Thymus (tissue), 11 donors: ENCODE measurements around the gene LENG8. TPM values are rescaled to one million over a fixed set of nuclear protein-coding genes. Genes with fewer than 3 reads are reported as not detected.

ENCODE experiments used
- DNase-seq, 9 donors: peaks; one replicate each; pipeline ENCODE4 v3.0.0-alpha.2; 2013; ENCODE audit warnings: low spot score in 9 of 9, low read depth in 6 of 9, missing footprints in 1 of 9
- H3K27ac ChIP-seq, 2 donors: one replicate each; pipeline ENCODE4 v1.5.1; 2013; ENCODE audit warnings: control low read depth in 1 of 2, low read depth in 1 of 2, low read length in 1 of 2, mild to moderate bottlenecking in 1 of 2, moderate library complexity in 1 of 2
- H3K27me3 ChIP-seq, 2 donors: one replicate each; pipeline ENCODE4 v1.5.1; 2013; ENCODE audit warnings: low read length in 1 of 2; ENCODE audit not compliant: control insufficient read depth in 2 of 2, insufficient read depth in 1 of 2
- H3K36me3 ChIP-seq, 2 donors: one replicate each; pipeline ENCODE4 v1.5.1; 2013; ENCODE audit warnings: low read length in 1 of 2, mild to moderate bottlenecking in 1 of 2, moderate library complexity in 1 of 2; ENCODE audit not compliant: control insufficient read depth in 2 of 2, insufficient read depth in 2 of 2
- H3K4me1 ChIP-seq, 2 donors: one replicate each; pipeline ENCODE4 v1.5.1; 2013; ENCODE audit warnings: low read length in 2 of 2; ENCODE audit not compliant: control insufficient read depth in 2 of 2, insufficient read depth in 2 of 2
- H3K4me3 ChIP-seq, 2 donors: one replicate each; pipeline ENCODE4 v1.5.1; 2013; ENCODE audit warnings: low read length in 2 of 2, control low read depth in 1 of 2, mild to moderate bottlenecking in 1 of 2
- H3K9me3 ChIP-seq, 2 donors: one replicate each; pipeline ENCODE4 v1.5.1; 2013; ENCODE audit warnings: low read length in 1 of 2, mild to moderate bottlenecking in 1 of 2; ENCODE audit not compliant: control insufficient read depth in 2 of 2, insufficient read depth in 1 of 2
- WGBS: extraction: QIAGEN DNeasy Blood & Tissue Kit; methylation state at CpG from one replicate; pipeline ENCODE4 v1.1.7; 2013; 5-methylcytosine and 5-hydroxymethylcytosine counted together
- polyA plus RNA-seq: library from polyadenylated mRNA; stranded (reverse); fragments of 200-250 nt; gene quantifications from one replicate; pipeline ENCODE4 v1.2.3, GENCODE V29; 2013
- total RNA-seq: library from RNA; stranded (reverse); fragments of 120-200 nt; gene quantifications from one replicate; pipeline ENCODE4 v1.2.4, GENCODE V29; 2013
- donor health status: healthy.

The LENG8 gene
- total and polyA plus RNA-seq, 2 donors: 12.7 to 151 TPM

DNA sequence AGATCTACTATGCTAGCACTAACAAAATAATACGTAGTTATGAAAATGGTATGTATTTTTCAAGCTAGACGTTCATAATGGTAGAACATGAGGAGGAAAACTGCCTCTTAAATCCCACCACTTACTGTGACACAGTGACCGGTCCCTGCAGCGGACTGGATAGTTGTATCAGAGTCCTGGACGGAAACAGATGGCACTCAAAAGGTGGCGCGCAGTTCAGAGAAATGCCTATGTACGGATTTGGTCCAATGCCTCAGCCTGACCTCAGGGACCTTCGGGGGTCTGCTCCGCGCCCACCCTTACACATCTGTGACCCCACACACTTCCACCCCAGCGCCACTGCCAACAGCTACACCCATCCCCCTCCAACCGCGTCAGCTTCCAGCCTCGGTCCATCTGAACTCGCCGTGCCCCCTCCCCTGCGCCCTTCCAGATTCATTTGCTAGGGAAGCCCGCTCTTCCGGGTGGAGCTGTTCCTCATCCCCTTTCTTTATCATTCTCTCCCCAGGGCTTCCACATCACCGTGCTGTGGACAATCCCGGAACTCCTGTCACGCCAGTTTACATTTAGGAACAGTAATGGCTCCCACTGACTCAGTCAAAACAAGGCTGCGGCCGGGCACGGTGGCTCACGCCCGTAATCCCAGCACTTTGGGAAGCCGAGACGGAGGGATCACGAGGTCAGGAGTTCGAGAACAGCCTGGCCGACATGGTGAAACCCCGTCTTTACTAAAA is 792 bp upstream of the LENG8 start:
- Histone ChIP-seq H3K27me3 (no peaks in the 10 kb centered on the region), H3K36me3 (peaks cover 31 to 39% of the 10 kb centered on the region in 2 donors), H3K27ac (peak overlapping the region; percentile 86 to 98), H3K4me1 (peaks cover 16 to 23% of the 10 kb centered on the region in 2 donors), H3K9me3 (no peaks in the 10 kb centered on the region), H3K4me3 (peak overlapping the region; percentile 65 to 84)
- DNase-seq: peak in 4 of 9 donors; percentile 27 to 79 (median 44)
- WGBS: 1% methylated on average over 34 of the region's 34 CpGs

- Histone ChIP-seq H3K9me3 (no peaks in the 10 kb centered on the region), H3K27me3 (no peaks in the 10 kb centered on the region), H3K27ac (peak overlapping the region; percentile 91 to 98), H3K4me1 (peaks cover 16 to 23% of the 10 kb centered on the region in 2 donors), H3K4me3 (peak overlapping the region; percentile 65 to 84), H3K36me3 (peaks cover 41 to 49% of the 10 kb centered on the region in 2 donors)
- 2% methylated on average over 21 of the region's 21 CpGs for WGBS
- peak in 1 of 9 donors; percentile 7 for DNase-seq
Measured at GRCh38 chr19:54449701-54450069, 686 bp downstream of the LENG8 start.

- Histone ChIP-seq H3K4me3 (no peak overlapping the region), H3K27me3 (no peaks in the 10 kb centered on the region), H3K9me3 (no peaks in the 10 kb centered on the region), H3K36me3 (peaks cover 53 to 57% of the 10 kb centered on the region in 2 donors), H3K4me1 (peaks cover 16 to 23% of the 10 kb centered on the region in 2 donors), H3K27ac (no peak overlapping the region)
- DNase-seq: no peak
- 91% methylated on average over 9 of the region's 9 CpGs for WGBS
Measured at GRCh38 chr19:54451331-54451871, 2.4 kb downstream of the LENG8 start.

GRCh38 chr19:54451997-54452396 is 3.0 kb downstream of the LENG8 start:
- H3K4me1 ChIP-seq: peaks cover 16 to 23% of the 10 kb centered on the region in 2 donors
- no peak overlapping the region for H3K27ac ChIP-seq
- DNase-seq: no peak
- peaks cover 59 to 62% of the 10 kb centered on the region in 2 donors for H3K36me3 ChIP-seq
- WGBS: 97% methylated on average over 11 of the region's 11 CpGs
- H3K4me3 ChIP-seq: no peak overlapping the region
- no peaks in the 10 kb centered on the region for H3K27me3 ChIP-seq
- no peaks in the 10 kb centered on the region for H3K9me3 ChIP-seq

- H3K27ac ChIP-seq: no peak overlapping the region
- H3K27me3 ChIP-seq: no peaks in the 10 kb centered on the region
- no peak for DNase-seq
- peaks cover 64 to 68% of the 10 kb centered on the region in 2 donors for H3K36me3 ChIP-seq
- H3K9me3 ChIP-seq: no peaks in the 10 kb centered on the region
- H3K4me3 ChIP-seq: no peak overlapping the region
- H3K4me1 ChIP-seq: peaks cover 12 to 19% of the 10 kb centered on the region in 2 donors
- 97% methylated on average over 11 of the region's 11 CpGs for WGBS
Measured at GRCh38 chr19:54452626-54453025, 3.6 kb downstream of the LENG8 start.

DNA sequence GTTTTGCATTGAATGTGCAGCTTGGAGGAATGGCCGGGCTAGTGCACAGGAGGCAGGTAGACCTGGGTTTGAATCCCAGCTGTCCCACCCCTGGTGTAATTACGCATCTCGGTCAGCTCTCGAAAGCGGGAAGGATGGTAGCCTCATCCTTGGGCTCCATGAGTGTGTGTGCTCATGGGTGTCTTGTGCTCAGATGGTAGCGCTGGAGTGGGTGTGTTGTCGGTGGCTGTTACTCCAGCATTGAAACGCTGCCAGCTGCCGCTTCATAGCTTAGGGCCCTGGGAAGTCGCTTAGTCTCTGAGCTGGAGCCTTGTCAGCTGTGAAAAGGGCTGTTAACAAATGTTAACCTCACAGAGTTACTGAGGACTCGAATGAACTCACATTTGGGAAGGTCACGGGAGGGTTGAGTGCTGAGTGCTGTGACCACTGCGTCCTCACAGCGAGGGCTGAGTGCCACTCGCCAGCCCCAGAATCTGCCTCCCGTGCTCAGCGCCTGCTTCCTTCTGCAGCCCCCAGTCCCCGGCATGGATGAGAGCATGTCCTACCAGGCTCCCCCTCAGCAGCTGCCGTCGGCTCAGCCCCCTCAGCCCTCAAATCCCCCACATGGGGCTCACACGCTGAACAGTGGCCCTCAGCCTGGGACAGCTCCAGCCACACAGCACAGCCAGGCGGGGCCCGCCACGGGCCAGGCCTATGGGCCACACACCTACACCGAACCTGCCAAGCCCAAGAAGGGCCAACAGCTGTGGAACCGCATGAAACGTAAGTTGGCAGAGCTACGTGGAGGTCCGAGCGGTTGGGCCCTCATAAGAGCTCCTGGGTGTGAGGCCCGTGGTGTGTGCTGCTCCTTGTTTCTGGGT is 5.2 kb downstream of the LENG8 start:
- Histone ChIP-seq H3K36me3 (peaks cover 79 to 83% of the 10 kb centered on the region in 2 donors), H3K4me1 (peaks cover 12 to 17% of the 10 kb centered on the region in 2 donors), H3K9me3 (no peaks in the 10 kb centered on the region), H3K27ac (no peak overlapping the region), H3K4me3 (no peak overlapping the region), H3K27me3 (no peaks in the 10 kb centered on the region)
- DNase-seq: no peak
- WGBS: 97% methylated on average over 31 of the region's 31 CpGs

GRCh38 chr19:54454781-54455675 is 6.0 kb downstream of the LENG8 start:
- WGBS: 94% methylated on average over 33 of the region's 33 CpGs
- H3K4me1 ChIP-seq: peaks cover 9 to 14% of the 10 kb centered on the region in 2 donors
- DNase-seq: no peak

GRCh38 chr19:54455786-54456422 is 6.9 kb downstream of the LENG8 start:
- Histone ChIP-seq H3K27me3 (no peaks in the 10 kb centered on the region), H3K4me3 (no peak overlapping the region), H3K36me3 (peaks cover 94 to 95% of the 10 kb centered on the region in 2 donors), H3K9me3 (no peaks in the 10 kb centered on the region), H3K4me1 (peaks cover 3 to 5% of the 10 kb centered on the region in 2 donors), H3K27ac (no peak overlapping the region)
- 98% methylated on average over 40 of the region's 40 CpGs for WGBS
- no peak for DNase-seq

More at GRCh38 chr19:54454781-54455675, 6.0 kb downstream of the LENG8 start:
- H3K27ac ChIP-seq: no peak overlapping the region
- no peaks in the 10 kb centered on the region for H3K27me3 ChIP-seq
- H3K36me3 ChIP-seq: peaks cover 88 to 91% of the 10 kb centered on the region in 2 donors
- H3K4me3 ChIP-seq: no peak overlapping the region
- no peaks in the 10 kb centered on the region for H3K9me3 ChIP-seq
